OCI-LY7 (cell line): ENCODE measurements around the gene HK2.

Source experiments
- CTCF ChIP-seq: fragments of 200-600 bp; sonication (generic); conservative IDR thresholded peaks from 2 replicates; pipeline ENCODE4 v1.5.1; 2014; ENCODE audit warnings: mild to moderate bottlenecking, antibody characterized with exemption, low read length, moderate library complexity, mixed read lengths
- EZH2phosphoT487 ChIP-seq: fragments of 200-600 bp; sonication (generic); IDR thresholded peaks from 2 replicates; pipeline ENCODE4 v1.6.1; 2018; ENCODE audit warnings: low read depth, borderline replicate concordance, mild to moderate bottlenecking, mixed run types, antibody characterized with exemption, low read length, moderate library complexity, mixed read lengths

- peak; percentile 46 for TF ChIP-seq CTCF
- no peak for TF ChIP-seq EZH2phosphoT487
Measured at GRCh38 chr2:74886811-74887210, 52.9 kb downstream of the HK2 start.
